Activated CD4-positive, alpha-beta T cell treated with anti-CD3 and anti-CD28 coated beads for 1 hour (primary cell): Measurements from ENCODE around the gene HRH4.

Experiments
- DNase-seq: peaks from one replicate; pipeline ENCODE4 v3.0.0-alpha.2; 2020

The HRH4 gene

GRCh38 chr18:24470022-24470618, 9.7 kb downstream of the HRH4 start:
- no peak for DNase-seq

- DNase-seq = no peak
These were observed 10.4 kb downstream of the HRH4 start for GRCh38 chr18:24470805-24471204.

GRCh38 chr18:24472591-24472990, 12.2 kb downstream of the HRH4 start:
- DNase-seq = no peak

GRCh38 chr18:24474406-24474805, 14.0 kb downstream of the HRH4 start:
- no peak for DNase-seq

- DNase-seq = no peak
These were observed 15.6 kb downstream of the HRH4 start for GRCh38 chr18:24475926-24476589.

GRCh38 chr18:24479371-24479770, 18.9 kb downstream of the HRH4 start:
- no peak for DNase-seq

- DNase-seq = no peak
These were observed 22.4 kb downstream of the HRH4 start for GRCh38 chr18:24482821-24483220.

DNA sequence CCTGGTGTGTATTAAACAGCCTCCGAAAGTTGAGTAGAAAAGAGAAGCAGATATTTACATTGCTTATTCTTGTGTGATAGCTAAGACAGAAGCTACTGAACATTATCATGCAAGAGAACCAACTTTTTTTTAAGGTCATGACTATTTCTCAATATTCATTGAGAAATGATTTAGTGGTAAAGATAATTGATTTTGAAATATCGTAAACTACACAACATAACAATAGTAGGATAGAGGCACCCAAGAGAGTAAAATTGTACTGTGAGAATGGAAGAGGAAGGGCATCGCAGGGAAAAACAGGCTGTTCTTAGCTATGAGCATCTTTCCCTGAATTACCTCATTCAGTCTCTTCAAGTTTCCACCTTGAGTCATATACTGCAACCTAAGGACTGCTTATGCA, 25.2 kb downstream of the HRH4 start:
- no peak for DNase-seq

DNA sequence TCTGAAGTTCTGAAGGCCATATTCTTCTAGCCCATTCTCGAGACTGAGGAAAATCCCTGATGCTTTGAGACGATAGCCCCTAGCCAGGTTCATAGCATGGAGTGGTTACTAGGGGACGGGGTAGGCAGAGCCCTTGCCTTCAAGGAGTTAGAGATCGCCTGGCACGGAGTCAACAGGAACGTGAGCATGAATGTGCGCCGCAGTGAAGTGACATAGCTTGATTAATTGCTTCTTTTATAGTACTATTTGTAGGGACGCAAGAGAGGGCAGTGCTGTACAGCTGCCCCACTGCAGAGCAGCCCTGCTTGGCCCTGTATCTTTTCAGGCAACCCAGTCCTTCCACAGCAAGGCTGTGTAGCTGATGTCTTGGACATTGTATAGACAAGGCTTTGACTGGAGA, 26.2 kb downstream of the HRH4 start:
- DNase-seq = no peak

DNA sequence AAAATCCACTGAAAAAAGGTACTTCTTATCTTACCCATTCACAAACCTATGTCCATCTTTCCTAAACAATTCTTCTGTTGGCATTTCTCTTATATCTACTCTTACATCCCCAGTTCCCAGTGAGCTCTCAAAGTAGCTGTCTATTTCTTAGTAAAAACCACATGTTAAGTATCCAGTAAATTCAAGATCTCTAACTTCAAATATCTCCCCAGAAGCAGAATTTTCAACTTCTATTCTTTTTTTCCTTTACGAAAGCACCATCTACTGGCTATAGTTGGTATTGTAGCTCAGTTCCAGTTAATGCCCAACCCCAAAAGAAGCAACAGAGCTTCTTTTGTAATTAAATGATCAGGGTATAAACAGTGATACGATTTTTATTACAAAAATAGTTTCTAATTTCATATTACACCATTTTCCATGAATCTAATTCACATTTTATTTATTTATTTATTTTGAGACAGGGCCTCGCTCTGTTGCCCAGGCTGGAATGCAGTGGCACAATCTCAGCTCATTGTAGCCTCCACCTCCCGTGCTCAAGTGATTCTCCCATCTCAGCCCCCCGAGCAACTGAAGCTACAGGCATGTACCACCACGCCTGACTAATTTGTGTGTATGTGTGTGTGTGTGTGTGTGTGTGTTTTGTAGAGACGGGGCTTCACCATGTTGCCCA, 28.5 kb downstream of the HRH4 start:
- no peak for DNase-seq

DNA sequence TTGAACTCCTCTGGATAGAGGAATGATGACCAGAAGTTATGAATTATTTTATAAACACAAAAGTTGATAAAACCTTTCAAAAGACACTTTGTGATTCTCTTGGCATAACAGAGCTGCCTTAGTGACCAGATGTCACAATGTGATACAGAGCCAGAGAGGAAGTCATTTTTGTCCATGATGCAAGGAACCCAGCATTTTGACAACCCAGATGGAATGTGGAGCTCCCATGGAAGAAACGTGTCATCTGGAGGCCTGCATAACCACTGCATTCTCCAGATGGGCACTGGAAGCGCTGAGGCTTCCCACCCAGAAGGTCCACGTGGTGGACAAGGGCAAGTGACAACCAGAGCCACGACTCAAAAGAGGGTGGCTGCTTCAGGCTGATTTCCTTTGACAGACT, 30.1 kb downstream of the HRH4 start:
- no peak for DNase-seq

GRCh38 chr18:24491927-24492834, 31.7 kb downstream of the HRH4 start:
- no peak for DNase-seq

GRCh38 chr18:24494586-24494985, 34.1 kb downstream of the HRH4 start:
- DNase-seq = no peak

DNA sequence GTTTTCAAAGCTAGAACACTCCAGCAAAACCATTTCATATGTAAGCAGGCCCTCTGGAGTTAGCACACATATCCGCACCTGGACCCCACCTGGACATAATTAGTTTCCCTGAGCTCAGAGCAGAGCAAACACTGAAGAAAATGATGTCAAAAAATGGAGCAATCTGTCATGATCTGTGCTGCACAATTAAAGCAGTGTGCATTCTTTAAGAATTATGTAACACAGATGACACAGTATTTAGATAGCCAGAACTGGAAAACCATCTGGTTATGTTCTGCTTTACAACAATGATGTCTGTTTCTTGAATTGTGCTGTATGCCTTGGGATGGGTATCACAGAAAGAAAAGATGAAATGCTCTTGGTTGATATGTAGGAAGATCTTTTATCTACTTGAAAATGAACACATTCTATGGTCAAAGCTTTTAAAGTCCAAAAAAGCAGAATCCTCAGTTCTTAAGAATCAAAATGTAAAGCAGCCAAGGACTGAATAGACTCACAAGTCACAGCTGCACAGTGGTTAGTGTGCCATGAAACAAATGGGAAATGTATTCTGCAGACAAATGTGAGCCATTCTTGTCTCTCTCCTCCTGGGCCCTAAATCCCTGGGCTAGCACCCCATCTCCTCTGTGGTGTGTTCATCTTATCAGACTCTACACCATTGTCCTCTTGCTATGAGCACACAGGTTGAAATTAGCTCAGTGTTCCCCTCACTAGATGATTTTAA, 36.8 kb downstream of the HRH4 start:
- no peak for DNase-seq

DNA sequence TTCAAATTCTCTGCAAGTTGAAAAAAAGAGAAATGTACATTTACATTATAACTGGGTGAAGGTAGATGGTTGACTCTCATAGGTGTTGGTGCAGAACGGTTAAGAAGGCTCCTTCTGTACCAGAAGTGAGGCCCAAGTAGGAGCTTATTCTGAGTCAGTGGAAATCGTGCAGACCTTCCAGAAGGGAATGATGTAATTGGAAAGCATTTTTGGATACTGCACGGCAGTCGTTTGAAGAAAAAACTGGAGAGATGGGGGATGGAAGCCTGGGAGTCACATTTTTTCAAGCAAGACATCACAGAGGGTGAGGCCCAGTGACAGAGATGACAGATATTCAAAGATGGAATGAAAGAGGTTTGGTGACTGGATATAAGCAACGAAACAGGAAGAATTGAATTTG, 39.4 kb downstream of the HRH4 start:
- DNase-seq = no peak

- DNase-seq = no peak
These were observed 39.8 kb downstream of the HRH4 start for GRCh38 chr18:24500217-24500616.

- DNase-seq = no peak
These were observed 40.3 kb downstream of the HRH4 start for GRCh38 chr18:24500766-24501165.

DNA sequence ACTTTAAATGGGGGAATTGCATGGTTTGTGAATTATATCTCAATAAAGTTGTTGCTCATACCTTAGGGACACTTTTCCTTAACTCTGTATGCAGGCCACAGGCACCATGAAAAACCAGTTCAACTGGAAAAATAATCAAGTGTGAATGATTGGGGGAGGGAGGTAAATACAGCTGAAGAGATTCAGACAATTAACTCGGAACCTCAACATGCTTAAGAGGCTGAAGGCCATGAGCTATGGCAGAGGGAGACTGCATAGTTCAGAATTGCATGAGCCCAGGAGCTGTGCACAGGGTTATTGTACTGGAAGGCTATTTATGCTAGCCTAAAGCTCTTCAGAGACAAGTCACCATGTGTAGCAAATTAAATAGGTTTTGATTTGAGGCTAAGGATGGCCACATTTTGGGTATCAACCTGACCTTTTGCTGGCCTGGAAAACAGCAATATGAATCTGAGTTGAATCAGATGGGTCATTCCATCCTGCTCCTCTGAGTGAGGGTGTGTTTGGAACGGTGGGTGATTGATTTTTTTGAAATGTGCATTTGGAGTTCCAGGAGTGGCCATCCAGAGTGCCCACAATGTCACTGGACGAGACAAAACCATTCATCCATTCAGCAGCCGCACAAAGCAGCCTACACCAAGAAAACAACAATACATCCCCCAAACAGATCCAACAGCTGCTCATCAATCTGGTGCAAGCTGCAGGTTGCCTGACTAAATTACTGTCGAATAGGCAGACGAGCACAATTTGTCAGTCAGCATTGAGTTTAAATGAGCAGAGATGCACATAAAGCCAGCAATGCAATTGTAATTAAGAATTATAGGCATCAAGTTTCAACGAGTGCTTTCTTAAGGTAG, 42.5 kb downstream of the HRH4 start:
- no peak for DNase-seq

DNA sequence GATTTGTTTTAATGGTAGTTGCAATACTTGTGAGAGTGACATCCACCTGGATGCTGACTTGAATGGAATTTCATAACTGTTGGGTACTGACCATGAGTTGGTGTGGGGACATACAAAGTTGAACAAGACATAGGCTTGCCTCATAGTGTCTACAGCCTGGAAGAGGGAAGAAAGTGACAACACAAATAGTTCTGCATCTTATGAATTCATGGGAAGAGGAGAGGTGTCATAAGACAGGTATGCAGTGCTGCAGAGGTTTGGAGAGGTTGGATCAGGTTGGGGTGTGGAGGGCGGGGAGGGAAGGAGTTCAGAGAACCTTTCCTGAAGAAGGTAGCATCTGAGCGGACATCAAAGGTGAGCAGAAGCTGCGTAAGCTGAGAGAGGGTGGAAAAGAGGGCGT, 44.0 kb downstream of the HRH4 start:
- DNase-seq = no peak

DNA sequence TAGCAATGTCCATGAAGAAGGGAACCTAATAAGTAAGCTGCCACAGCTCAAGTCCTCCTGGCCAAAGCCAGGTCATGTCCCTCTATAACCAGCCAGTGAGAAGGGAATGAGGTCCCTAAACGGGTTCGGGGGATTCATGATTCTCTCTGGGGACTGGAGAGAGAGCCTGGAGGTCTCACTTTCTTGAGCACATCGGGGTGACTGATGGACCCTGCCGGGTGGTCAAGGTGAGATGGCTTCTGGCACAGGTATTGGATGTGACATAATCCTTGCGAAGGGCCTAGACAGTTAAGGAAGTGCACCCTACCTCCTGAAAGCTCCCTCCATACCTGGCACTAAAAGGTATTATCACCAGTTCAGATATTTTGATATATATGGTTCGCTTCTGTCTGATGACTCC, 45.7 kb downstream of the HRH4 start:
- no peak for DNase-seq

GRCh38 chr18:24509435-24509834, 49.0 kb downstream of the HRH4 start:
- DNase-seq = no peak

- no peak for DNase-seq
These were observed 54.0 kb downstream of the HRH4 start for GRCh38 chr18:24514439-24514838.
